NCI-H146 (cell line): ENCODE results near the gene NCKAP5.

ENCODE experiments used
- DNase-seq: peaks from one replicate; lab custom pipeline; 2025; lab: John Stamatoyannopoulos, UW

Gene NCKAP5

DNA sequence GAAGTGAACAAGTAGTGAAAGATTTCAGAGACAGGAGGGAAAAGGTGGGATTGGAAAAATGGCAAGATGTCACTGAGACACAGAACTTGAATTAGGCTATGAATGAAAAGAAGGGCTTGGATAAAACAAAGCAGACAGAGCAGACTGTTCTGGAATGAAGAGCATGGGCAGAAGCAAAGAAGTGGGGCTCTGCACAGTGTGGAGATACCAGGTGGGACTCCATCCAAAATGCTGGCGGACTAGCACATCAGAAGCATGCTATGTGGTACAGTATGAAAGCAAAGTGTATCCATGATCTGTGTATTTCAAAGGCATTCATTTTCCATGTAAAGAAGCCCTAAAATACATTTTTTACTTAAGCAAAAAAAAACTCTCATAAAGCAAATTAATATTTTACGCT lies 487.4 kb downstream of the NCKAP5 start:
- DNase-seq = no peak

GRCh38 chr2:133078667-133079411 lies 489.4 kb downstream of the NCKAP5 start:
- DNase-seq = no peak

GRCh38 chr2:133077269-133077822 lies 490.9 kb downstream of the NCKAP5 start:
- DNase-seq = no peak

DNA sequence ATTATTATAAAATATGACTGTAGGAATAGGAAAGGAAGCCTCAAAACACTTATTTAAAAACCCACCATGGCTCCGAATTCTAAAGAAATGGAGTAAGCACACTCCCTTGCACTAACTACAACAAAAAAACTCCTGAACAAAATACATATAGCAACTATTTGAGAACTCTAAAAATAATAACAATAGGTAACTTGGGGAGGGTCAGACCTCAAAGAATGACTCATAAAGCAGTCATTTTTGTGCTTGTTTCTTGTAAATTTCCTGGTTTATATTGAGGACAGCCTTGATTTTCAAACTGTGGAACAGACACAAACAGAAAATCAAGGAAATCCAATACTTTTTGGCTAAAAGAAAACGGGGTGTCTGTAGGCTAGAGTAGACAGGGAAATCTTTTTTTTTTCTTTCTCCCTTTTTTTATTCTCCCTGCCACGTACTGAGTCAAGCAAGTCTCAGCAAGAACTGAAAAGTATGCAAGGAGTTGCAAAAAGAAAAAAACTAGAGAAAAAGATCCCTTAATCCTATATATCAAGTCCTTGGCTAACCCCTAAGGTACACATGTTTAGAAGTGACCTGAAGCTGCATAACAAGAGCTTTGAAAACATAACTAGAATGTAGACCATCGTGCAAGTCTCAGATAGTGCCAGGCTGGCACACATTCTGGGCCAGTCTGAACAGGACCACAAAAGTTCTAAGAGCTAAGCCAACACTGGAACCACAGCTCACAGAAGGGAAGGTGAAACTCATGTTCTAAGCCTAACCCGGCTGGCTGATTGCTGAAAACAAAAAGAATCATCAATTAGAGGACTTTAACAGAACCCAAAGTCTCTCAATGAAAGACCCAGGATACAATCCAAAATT lies 495.2 kb downstream of the NCKAP5 start:
- no peak for DNase-seq

- DNase-seq = no peak
Observed at GRCh38 chr2:133063775-133064174, 504.5 kb downstream of the NCKAP5 start.

GRCh38 chr2:133062931-133063665 lies 505.2 kb downstream of the NCKAP5 start:
- DNase-seq = no peak

DNA sequence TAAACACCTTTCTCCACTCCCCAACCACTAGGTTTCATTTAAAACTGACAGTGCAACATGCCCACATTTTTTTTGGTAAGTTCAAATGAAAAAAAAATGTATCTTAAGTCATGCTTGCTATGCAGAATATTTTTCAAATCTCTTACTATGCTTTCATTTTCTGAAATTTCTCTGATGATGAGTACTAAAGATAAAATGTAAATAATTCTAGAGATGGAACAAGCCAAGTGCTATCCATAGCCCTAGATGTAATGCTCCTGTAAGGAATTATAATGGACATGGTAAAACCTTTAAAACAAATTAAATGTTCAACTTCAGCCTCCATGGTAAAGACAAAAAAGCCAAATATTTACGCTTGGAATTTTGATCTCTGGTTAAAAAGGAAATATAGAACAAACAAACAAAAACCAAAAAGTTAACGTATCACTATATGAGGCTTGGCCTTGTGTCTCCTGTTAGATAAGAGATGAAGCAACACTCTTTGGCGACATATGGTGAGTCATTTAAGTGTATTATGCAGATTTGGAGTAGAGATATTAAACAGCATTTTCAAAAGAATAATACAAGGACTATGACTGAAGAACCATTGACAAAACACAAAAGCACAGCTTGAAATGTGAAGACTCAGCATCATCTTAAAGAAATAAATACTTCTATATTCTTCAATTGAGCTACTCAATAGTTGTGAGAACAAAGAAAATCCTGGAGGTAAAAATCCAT lies 506.2 kb downstream of the NCKAP5 start:
- no peak for DNase-seq

DNA sequence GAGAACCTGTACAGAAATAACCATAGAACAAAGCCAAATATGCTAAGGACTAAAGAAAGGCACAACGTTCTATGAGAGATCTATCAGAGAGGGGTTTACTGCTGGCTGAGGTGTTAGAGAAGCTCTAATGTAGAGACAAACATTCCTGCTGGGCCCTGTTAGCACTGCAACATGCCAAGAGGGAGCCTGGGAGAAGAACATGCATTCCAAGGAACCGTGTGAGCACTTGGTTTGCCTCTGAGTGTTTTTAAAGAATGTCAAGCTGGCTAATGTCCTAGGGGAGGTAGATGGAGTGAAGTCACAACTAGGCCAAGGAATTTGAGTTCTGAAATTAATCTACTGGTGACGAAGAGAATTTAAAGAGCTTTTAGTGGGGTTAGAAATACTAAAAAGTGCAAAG lies 514.0 kb downstream of the NCKAP5 start:
- DNase-seq = no peak

- no peak for DNase-seq
Observed at GRCh38 chr2:133053541-133053940, 514.7 kb downstream of the NCKAP5 start.

GRCh38 chr2:133045787-133046186 lies 522.5 kb downstream of the NCKAP5 start:
- DNase-seq = no peak

GRCh38 chr2:133044556-133044955 lies 523.7 kb downstream of the NCKAP5 start:
- DNase-seq = no peak

DNA sequence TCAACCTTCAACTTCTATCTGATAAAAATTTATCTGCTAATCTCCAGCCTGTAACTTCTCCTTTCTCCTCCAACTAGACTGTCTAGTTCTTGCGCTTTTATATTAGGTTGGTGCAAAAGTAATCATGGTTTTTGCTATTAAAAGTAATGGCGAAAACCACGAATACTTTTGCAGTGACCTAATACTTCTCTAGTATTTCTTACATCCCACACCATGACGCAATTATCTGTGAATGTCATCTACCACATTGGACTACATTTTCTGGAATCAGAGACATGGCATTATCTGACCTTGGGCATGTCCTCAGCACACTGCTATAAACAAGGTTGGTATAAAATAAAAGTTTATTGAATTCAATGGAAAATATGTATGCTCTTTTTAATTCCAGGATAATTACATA lies 528.1 kb downstream of the NCKAP5 start:
- no peak for DNase-seq

- DNase-seq = no peak
Observed at GRCh38 chr2:133039531-133039930, 528.7 kb downstream of the NCKAP5 start.

DNA sequence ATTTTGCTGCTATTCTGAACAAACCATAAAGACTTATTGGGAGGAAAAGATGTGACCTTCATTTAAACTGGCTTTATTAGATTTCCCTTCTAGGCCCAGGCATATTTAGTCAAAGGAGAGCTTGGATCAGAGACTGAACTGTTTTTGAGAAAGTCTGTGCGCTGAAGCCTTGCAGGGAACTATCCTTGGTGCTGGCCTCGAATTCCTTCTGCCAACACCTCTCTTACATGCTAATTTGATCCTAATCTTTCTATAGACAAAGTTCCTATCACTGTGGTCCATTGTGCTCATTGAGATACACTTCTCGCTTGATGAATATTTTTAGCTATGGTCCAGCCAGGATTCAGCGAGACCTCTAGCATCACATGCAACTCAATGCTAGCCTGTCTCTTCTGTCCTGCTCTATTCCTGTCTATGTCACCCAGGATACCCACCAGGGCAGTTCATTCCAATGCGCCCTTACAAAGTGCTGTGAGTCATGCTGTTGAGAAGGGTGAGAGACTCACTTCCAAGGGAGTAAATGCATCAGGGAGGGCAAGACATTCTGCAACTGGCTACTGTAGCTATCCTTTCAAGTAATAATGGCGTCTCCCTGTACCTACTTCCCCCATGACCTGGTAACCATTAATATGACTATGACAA lies 541.6 kb downstream of the NCKAP5 start:
- DNase-seq = no peak

DNA sequence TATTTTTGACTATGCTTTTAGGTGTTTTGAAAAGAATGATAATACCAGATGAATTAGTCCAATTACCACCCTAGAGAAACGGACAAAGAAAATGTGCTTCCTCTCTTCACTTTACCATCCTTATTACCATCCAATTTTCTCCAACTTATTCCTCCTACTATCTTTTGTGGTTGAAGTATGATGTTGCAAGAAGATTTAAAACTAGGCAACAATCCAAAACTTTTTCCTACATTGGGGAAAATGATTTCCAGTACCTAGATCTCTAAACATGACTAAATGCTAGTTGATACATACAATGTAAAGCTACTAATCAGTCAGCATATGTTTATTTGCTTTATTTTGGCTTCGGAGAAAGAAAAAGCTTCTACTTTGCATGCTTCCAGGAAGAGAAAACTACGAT lies 543.3 kb downstream of the NCKAP5 start:
- no peak for DNase-seq

- DNase-seq = no peak
Observed at GRCh38 chr2:133012847-133013734, 555.2 kb downstream of the NCKAP5 start.

DNA sequence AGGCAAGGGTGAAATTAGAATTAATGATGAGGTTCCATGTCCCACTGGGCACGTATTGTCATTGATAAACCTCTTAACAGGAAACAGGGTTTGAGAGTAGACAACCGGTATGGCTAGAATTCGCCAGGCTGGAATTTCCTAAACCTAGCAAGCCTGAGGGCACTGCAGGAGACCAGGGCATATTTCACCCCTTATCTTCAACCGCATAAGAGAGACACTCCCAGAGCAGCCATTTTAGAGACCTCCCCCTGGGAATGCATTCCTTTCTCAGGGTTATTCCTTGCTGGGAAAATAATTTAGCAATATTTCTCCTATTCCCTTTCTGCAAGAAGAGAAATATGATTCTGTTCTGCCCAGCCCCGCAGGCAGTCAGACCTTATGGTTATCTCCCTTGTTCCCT lies 563.6 kb downstream of the NCKAP5 start:
- no peak for DNase-seq

DNA sequence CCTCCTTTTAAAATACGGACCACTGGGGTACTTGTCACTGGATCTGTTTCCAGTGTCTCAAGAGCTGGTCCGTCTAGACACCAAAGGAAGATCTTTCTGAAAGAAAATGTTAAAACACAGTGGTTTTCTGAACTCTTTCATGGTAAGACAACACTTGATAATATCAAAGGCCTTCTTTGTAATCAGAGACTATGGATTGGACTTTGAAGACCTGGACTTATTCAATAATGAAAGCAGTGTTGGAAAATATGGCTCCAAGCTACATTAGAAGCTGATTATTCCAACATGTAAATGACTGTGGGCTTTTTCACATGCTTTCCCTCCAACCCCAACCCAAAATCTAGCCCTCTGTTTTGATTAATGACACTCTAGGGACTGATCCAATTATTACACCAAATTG lies 568.8 kb downstream of the NCKAP5 start:
- no peak for DNase-seq

DNA sequence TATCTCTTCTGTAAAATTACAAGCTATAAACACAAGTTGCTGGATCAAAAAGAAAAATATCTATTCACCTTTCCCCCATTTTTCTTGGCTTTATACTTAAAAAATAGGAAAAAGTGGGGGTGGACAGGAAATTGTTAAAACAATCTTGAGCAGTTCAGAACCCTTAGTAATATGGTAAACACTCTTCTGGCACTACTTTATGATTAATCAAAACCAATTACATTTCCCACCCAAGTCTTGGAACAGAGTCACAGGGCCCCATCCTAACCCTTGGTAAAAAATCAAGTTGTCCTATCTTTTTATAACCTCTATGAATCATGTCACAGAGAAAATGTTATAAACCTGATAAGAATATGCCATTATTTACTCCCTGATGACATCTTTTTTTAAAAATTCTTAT lies 570.0 kb downstream of the NCKAP5 start:
- no peak for DNase-seq

GRCh38 chr2:132991471-132992045 lies 576.7 kb downstream of the NCKAP5 start:
- DNase-seq = no peak
